Sigmoid colon (tissue), 7 donors: ENCODE data around the gene ZBTB21. TPM values are rescaled to one million over a fixed set of nuclear protein-coding genes. Genes with fewer than 3 reads are reported as not detected.

Source experiments
- DNase-seq: peaks from one replicate; pipeline ENCODE4 v3.0.0-alpha.2; 2019
- H3K27ac ChIP-seq, 4 donors: fragments of 200-600 bp; sonication (generic); one replicate each; pipeline ENCODE4 v1.5.1; 2016 to 2019; ENCODE audit warnings: mild to moderate bottlenecking in 1 of 4
- H3K27me3 ChIP-seq, 3 donors: fragments of 200-600 bp; sonication (generic); one replicate each; pipeline ENCODE4 v1.5.1; 2019; ENCODE audit warnings: mild to moderate bottlenecking in 1 of 3
- H3K36me3 ChIP-seq, 4 donors: fragments of 200-600 bp; sonication (generic); one replicate each; pipeline ENCODE4 v1.5.1; 2016 to 2019
- H3K4me1 ChIP-seq, 4 donors: fragments of 200-600 bp; sonication (generic); one replicate each; pipeline ENCODE4 v1.5.1; 2017 to 2019
- H3K4me3 ChIP-seq, 4 donors: fragments of 200-600 bp; sonication (generic); one replicate each; pipeline ENCODE4 v1.5.1; 2017 to 2019; ENCODE audit warnings: mild to moderate bottlenecking in 2 of 4, moderate library complexity in 1 of 4
- H3K9me3 ChIP-seq, 4 donors: fragments of 200-600 bp in 3 of 4; sonication (generic) in 3 of 4; one replicate each; pipeline versions ENCODE4 v1.5.1 to v1.6.1; 2013 to 2019
- CTCF ChIP-seq, 4 experiments: fragments of 450-650 bp in 3 of 4; fragments of 200-600 bp in 1 of 4; IDR thresholded peaks; one replicate each; pipeline ENCODE4 v1.5.1; 2016 to 2019; ENCODE audit warnings: antibody characterized with exemption in 4 of 4, mild to moderate bottlenecking in 3 of 4, moderate library complexity in 2 of 4
- EP300 ChIP-seq, 4 donors: sonication (generic); formaldehyde crosslinking; IDR thresholded peaks; one replicate each; pipeline ENCODE4 v1.6.1; 2017; ENCODE audit warnings: antibody characterized with exemption in 4 of 4
- POLR2A ChIP-seq, 2 donors: fragments of 450-650 bp; IDR thresholded peaks; one replicate each; pipeline ENCODE4 v1.6.1; 2016; ENCODE audit warnings: antibody characterized with exemption in 2 of 2, mild to moderate bottlenecking in 2 of 2, moderate library complexity in 2 of 2
- POLR2AphosphoS5 ChIP-seq, 4 donors: sonication (generic); formaldehyde crosslinking; IDR thresholded peaks; one replicate each; pipeline ENCODE4 v1.6.1; 2017; ENCODE audit warnings: antibody characterized with exemption in 4 of 4
- WGBS, 2 donors: extraction: QIAGEN DNeasy Blood & Tissue Kit; methylation state at CpG; one replicate each; pipeline ENCODE4 v1.1.7; 2013; 5-methylcytosine and 5-hydroxymethylcytosine counted together
- intact Hi-C: fragments of 100-400 bp; cut with DNase I; formaldehyde crosslinking; loops from one replicate; pipeline ENCODE4 v1.15.1; 2023
- polyA plus RNA-seq, 3 donors: library from polyadenylated mRNA; stranded (reverse); fragments of 200-250 nt; gene quantifications; one replicate each; pipeline ENCODE4 v1.2.3, GENCODE V29; 2013
- total RNA-seq, 4 donors: library from RNA; depleted of rRNA; stranded (reverse); fragments of >200 nt; gene quantifications; one replicate each; pipeline ENCODE4 v1.1.0, GENCODE V29; 2016
- donor health status: healthy with polysubstance abuse.
- donor health status: Bipolar disorder and iron deficiency.
- donor health status: healthy.

Gene ZBTB21
- total and polyA plus RNA-seq, 7 donors: 1.8 to 14.7 (median 6.9) TPM

GRCh38 chr21:41979335-41979734 is 30.8 kb downstream of the ZBTB21 start:
- intact Hi-C loops: no loop called here
- peaks cover 0 to 4% (median 0%) of the 10 kb centered on the region in 4 donors for H3K9me3 ChIP-seq
- WGBS, 2 donors: 68 to 77% methylated on average over 4 of the region's 4 CpGs
- TF ChIP-seq POLR2AphosphoS5 (IDR thresholded peaks at IDR 0.05): no peak
- TF ChIP-seq POLR2A (IDR thresholded peaks at IDR 0.05): no peak
- TF ChIP-seq EP300 (IDR thresholded peaks at IDR 0.05): no peak
- no peak for TF ChIP-seq CTCF (IDR thresholded peaks at IDR 0.05)
- DNase-seq: no peak
- H3K36me3 ChIP-seq: no peaks in the 10 kb centered on the region
- no peak overlapping the region for H3K4me3 ChIP-seq
- H3K27ac ChIP-seq: no peak overlapping the region
- H3K27me3 ChIP-seq: no peaks in the 10 kb centered on the region
- H3K4me1 ChIP-seq: no peaks in the 10 kb centered on the region

- Histone ChIP-seq H3K27me3 (no peaks in the 10 kb centered on the region), H3K27ac (no peak overlapping the region), H3K36me3 (no peaks in the 10 kb centered on the region), H3K9me3 (peaks cover 0 to 4% (median 0%) of the 10 kb centered on the region in 4 donors), H3K4me3 (no peak overlapping the region), H3K4me1 (no peaks in the 10 kb centered on the region)
- WGBS, 2 donors: 89 to 92% methylated on average over 17 of the region's 17 CpGs
- TF ChIP-seq EP300 (IDR thresholded peaks at IDR 0.05) (no peak), CTCF (IDR thresholded peaks at IDR 0.05) (no peak), POLR2AphosphoS5 (IDR thresholded peaks at IDR 0.05) (no peak), POLR2A (IDR thresholded peaks at IDR 0.05) (no peak)
- intact Hi-C loops: no loop called here
- no peak for DNase-seq
These were observed 32.9 kb downstream of the ZBTB21 start for GRCh38 chr21:41977034-41977950.

- intact Hi-C loops: no loop called here
- H3K9me3 ChIP-seq: peaks cover 0 to 4% (median 0%) of the 10 kb centered on the region in 4 donors
- H3K36me3 ChIP-seq: no peaks in the 10 kb centered on the region
- TF ChIP-seq POLR2A (IDR thresholded peaks at IDR 0.05): no peak
- DNase-seq: no peak
- H3K27me3 ChIP-seq: no peaks in the 10 kb centered on the region
- WGBS, 2 donors: 92 to 95% methylated on average over 8 of the region's 8 CpGs
- H3K4me3 ChIP-seq: no peak overlapping the region
- H3K4me1 ChIP-seq: no peaks in the 10 kb centered on the region
- H3K27ac ChIP-seq: no peak overlapping the region
These were observed 33.5 kb downstream of the ZBTB21 start for GRCh38 chr21:41976611-41977010.

- Histone ChIP-seq H3K36me3 (no peaks in the 10 kb centered on the region), H3K27ac (no peak overlapping the region), H3K4me1 (no peaks in the 10 kb centered on the region), H3K9me3 (peaks cover 0 to 4% (median 0%) of the 10 kb centered on the region in 4 donors), H3K27me3 (no peaks in the 10 kb centered on the region), H3K4me3 (no peak overlapping the region)
- TF ChIP-seq POLR2A (IDR thresholded peaks at IDR 0.05) (no peak), CTCF (IDR thresholded peaks at IDR 0.05) (no peak)
- DNase-seq: no peak
- 94 to 95% methylated on average over 17 of the region's 17 CpGs for WGBS, 2 donors
- intact Hi-C loops: no loop called here
These were observed 34.5 kb downstream of the ZBTB21 start for GRCh38 chr21:41975391-41976272.

GRCh38 chr21:41974752-41975053 is 35.5 kb downstream of the ZBTB21 start:
- no peaks in the 10 kb centered on the region for H3K36me3 ChIP-seq
- peaks cover 0 to 4% (median 0%) of the 10 kb centered on the region in 4 donors for H3K9me3 ChIP-seq
- no peaks in the 10 kb centered on the region for H3K27me3 ChIP-seq
- no peak overlapping the region for H3K4me3 ChIP-seq
- WGBS, 2 donors: 91 to 97% methylated on average over 4 of the region's 4 CpGs
- H3K4me1 ChIP-seq: no peaks in the 10 kb centered on the region
- intact Hi-C loops: no loop called here
- no peak for TF ChIP-seq POLR2A (IDR thresholded peaks at IDR 0.05)
- no peak for TF ChIP-seq CTCF (IDR thresholded peaks at IDR 0.05)
- no peak for TF ChIP-seq EP300 (IDR thresholded peaks at IDR 0.05)
- no peak for TF ChIP-seq POLR2AphosphoS5 (IDR thresholded peaks at IDR 0.05)
- no peak overlapping the region for H3K27ac ChIP-seq
- DNase-seq: no peak
